Inferior parietal cortex (tissue), 1 donor: ENCODE results near the gene CPTP.
"Not testable (repeated sequence)": the region's sequence is repeated elsewhere in the genome, so short reads cannot be mapped to it uniquely, and the experiment has no call there.

ENCODE experiments used
- DNase-seq: peaks from one replicate; pipeline ENCODE4 v3.0.0-alpha.2; 2016; ENCODE audit errors: extremely low spot score

The CPTP gene

DNA sequence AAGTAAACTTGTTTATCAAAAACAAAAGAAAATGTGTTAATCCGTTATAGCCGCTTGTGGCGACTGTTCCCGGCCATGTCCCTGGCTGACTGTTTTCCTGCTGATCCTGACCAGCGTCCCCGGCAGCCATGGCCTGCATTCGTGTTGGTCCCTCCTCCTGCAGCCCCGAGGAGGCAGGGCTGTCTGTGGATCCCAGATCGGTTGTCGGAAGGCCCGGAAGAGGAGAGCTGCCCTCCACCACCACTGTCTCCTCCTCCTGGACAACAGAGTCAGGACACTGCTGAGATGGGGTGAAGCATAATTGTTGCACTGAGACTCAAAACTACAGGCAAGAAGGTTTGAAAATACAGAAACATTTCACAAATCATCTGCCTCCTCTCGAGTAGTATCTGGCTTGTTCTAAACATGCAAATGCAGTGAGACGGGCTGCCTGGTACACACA lies 37.4 kb downstream of the CPTP start:
- no peak for DNase-seq

DNA sequence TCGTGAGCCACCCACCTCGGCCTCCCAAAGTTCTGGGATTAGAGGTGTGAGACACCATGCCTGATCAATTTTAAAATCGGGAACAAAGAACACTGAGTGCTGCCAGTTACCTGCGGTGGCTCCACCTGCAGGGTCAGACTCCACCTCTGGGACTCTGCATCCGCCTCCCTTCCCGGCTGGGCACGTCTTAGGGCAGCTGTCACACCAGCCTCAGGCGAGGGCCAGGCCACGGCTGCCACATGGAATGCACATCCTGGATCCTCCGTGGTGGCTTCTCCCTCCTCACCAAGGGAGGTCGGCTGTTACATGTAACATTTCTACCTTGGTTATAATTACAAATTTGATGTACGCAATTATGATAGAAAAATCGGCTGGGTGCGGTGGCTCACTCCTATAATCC lies 39.7 kb downstream of the CPTP start:
- DNase-seq = no peak

- DNase-seq = no peak
Observed at GRCh38 chr1:1365875-1366698, 41.5 kb downstream of the CPTP start.

DNA sequence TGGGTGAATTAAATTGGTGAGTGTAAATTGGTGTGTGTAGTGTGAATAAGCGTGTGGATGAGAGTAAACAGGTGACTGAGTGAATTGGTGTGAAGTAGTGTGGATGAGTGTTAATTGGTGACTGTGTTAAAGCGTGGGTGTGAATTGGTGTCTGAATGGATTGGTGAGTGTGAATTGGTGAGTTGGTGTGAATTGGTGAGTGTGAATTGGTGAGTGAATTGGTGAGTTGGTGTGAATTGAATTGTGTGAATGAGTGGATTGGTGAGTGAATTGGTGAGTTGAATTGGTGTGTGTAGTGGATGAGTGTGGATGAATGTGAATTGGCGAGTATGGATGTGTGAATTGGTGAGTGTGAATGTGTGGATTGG lies 42.1 kb downstream of the CPTP start:
- DNase-seq = no peak

DNA sequence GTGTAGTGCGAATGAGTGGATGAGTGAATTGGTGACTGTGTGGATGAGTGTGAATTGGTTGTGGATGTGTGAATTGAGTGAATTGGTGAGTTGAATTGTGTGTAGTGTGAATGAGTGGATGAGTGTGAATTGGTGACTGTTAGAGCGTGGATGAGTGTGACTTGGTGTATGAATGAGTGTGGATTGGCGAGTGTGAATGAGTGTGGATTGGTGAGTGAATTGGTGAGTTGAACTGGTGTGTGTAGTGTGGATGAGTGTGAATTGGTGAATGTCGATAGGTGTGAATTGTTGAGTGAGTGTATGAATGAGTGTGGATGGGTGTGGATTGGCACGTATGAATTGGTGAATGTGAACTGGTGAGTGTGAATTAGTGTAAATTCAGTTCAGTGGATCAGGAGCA lies 42.7 kb downstream of the CPTP start:
- no peak for DNase-seq

GRCh38 chr1:1370094-1370493 lies 45.5 kb downstream of the CPTP start:
- DNase-seq = not testable (repeated sequence)

DNA sequence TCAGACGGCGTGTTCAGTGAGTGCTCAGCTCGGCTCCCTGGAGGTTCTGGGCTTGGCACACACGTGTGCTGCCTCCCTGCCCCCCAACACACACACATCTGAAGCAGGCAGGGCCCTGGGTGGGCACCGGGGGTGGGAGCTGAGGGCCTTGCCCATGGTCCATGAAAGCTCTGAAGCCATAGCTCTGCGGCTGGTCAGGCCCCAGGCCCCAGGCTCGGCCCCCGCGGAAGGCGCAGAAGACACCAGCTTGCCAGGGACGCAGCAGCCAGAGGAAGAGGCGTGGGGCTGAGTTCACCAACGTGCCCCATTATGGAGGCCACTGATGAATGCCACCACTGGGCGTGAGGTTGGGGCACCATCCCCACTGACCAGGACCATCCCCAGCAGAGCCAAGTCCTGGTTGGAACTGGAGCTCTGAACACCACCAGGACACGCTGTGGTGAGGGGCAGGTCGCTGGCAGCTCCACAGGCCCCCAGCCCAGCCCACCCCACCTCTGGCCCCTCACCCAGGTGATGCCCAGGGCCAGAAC lies 46.2 kb downstream of the CPTP start:
- no peak for DNase-seq

DNA sequence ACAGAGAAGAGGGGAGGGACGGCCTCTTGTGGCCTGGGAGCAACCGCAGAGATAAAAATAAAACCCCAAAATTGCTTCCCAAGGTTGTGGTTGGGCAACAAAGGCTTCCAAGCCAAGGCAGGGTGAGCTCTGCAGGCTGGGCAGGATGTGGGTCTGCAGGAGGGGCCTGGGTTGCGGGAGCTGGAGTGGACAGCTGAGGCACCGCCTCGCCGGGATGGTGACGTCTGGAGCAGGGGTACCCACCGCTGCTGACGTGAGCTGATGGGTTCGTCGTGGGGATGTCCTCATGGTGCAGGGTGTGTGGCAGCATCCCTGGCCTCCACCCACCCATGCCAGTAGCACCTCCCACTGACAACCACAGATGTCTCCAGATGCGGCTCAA lies 46.8 kb downstream of the CPTP start:
- DNase-seq = no peak

DNA sequence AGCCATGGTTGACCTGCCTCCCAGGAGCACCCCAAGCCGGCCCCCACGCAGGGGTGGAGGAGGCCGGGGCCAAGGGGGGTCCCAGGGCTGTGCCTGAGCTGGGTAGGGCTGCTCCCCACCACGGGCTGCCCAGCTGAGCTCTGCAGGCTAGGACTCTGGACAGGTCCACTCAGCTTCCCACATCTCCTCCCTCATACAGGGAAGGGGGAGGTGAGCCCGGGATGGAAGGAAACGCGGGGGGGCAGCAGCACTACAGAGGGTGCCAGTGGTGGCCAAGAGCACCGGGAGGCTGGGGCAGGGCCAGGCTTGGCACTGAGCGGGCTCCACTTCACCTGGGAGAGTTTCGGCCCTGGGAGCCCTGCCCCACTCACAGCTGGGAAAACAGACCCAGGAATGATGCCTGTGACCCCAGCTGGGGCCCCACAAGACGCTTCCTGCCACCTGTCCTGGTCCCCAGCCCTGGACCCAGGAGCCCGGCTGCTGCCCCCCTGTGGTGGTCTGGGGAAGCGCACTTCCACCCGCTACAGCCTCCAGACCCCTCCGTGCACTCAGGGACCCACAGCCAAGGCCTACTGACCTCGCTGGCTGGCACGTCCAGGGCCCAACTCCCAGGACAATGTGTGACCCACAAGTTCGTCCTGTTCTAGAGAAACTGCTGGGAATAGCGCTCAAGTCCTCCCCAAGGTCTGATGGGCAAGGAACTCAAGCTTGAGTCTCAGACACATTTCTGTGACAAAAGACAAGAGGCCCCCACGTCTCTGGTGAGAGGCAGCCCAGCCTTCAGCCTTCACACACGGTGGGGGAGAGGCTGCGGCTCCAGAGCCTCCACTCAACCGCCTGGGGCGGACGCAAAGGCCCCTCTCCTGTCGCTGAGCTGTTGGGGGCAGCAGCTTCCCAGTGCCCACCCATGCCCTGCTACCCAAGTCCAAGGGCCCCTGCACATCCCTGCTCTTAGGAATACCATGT lies 47.4 kb downstream of the CPTP start:
- peak; percentile 41 for DNase-seq

- no peak for DNase-seq
Observed at GRCh38 chr1:1373051-1373814, 48.6 kb downstream of the CPTP start.

GRCh38 chr1:1373815-1374588 lies 49.4 kb downstream of the CPTP start:
- no peak for DNase-seq

GRCh38 chr1:1374589-1374928 lies 50.0 kb downstream of the CPTP start:
- no peak for DNase-seq

- peak; percentile 100 for DNase-seq
Observed at GRCh38 chr1:1374929-1375662, 50.5 kb downstream of the CPTP start, which contains the start of gene AURKAIP1. TSS of gene AURKAIP1 (minus strand) at chr1:1375207. CDS start at chr1:1374756, 451 bp downstream.

DNA sequence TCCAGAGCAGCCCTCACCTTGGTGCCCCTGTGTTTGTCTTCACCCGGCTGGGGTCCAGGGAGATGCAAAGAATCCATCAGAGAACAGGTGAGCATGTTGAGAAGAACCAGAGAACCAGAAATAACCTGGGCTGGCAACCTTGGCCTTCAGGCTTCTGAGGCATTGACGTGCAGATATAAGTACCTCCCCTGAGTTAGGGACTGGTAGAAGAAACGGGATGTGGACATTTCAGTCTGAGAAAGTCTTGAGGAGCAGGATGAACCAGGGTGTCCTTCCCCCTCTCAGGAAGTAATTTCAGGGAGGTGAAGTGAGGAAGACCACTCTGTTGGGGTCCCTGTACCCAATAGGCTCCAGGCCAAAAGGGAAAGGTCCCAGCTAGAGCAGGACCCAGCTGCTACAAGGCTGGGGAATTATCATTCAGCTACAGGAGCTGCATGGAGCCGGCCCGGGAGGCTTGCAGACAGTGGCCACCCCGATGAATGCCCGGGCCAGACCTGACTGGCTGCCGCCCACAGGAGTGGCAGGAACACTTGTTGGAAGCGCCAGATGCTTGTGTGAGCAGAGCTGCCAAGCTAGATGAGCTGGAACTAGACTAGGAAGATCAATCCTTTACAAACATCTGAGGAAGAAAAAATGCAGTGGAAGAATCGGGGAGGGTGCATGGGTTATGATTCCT lies 52.1 kb downstream of the CPTP start:
- no peak for DNase-seq

DNA sequence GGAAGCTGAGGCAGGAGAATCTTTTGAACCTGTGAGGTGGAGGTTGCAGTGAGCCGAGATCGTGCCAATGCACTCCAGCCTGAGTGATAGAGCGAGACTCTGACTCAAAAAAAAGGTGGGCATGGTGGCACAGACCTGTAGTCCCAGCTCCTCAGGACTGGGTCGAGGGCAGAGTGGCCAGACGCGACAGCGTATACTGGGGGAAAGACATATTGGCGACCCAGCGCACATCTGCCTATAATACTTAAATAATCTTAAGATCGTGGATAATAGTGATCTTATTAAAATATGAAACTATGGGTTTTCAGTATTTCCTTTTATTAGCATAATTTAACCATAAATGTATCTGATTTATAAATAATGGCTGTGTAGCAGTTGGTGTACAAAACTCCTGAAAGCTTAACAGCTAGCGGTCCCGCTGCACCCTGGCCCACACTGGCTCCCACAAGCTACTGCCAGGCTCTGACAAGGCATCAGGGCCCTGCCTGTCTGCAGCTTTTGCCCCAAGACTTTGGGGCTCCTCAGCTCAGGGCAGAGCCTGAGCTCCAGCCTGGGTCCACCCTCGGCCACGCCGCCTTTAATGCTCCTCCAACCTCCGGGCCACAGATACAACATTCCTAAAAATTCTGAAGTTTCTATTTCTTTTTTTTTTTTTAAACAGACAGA lies 53.1 kb downstream of the CPTP start:
- no peak for DNase-seq
